ENCODE measurements around the gene ARFGAP2.

Gene ARFGAP2

DNA sequence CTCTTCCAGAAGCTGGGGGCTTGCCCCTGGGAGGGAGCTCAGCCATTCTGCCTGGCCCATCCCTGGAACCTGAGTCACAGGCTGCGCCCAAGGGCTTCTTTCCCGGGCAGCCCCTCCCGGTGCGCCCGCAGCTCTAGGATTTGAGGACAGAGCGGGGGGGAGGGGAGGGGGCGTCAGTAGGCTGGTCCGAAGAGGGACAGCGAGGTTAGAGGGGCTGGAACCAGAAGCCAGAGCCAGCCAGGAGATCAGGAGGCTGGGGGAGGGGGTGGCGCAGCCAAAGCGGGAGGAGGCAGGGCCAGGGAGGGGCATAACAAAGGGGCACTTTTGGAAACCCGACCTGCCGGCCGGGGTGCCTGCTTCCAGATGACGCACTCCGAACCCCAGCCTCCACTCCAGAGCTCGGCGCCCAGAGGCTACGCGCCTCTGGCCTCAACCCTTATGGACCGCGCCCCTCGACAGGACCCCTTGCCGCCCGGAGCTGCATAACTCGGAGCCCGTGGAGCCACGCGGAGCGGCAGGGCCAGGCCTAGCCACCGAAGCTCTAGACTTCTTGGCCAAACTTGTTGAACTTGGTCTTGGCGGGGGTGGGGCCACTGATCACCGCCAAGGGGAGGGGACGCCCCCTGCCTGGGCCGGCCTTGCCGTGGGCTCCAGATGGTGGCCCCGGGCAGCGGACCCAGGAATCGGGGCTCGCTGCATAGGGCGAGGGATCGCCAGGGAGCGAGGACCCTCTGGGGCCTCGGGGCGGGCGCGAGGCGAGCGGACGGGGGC is 8.8 kb upstream of the ARFGAP2 start:
- Histone ChIP-seq H3K4me3 (peak overlapping the region; percentile 93), H3K9me3 (ENCODE audit: low read depth, low read length) (no peaks in the 10 kb centered on the region), H3K27ac (0 out of 2 replicates have a peak overlapping the region, but pooled peaks have one; percentile 54), H3K9ac (ENCODE audit: insufficient read length) (peak overlapping the region; percentile 84), H3K36me3 (ENCODE audit: insufficient read depth, low read length) (no peaks in the 10 kb centered on the region)
- TF ChIP-seq FOXP2 (optimal IDR thresholded peaks at IDR 0.05; ENCODE audit: control extremely low read depth, extremely low read length, insufficient read depth) = no peak
- no peak; the same call in 1 of the 2 replicates for TF ChIP-seq POLR2AphosphoS5 (IDR thresholded peaks at IDR 0.05; ENCODE audit: borderline replicate concordance, low read depth, low read length)
- TF ChIP-seq EZH2 (IDR thresholded peaks at IDR 0.05) = no peak
- DNase-seq (ENCODE audit: low read depth, low spot score) = no peak

DNA sequence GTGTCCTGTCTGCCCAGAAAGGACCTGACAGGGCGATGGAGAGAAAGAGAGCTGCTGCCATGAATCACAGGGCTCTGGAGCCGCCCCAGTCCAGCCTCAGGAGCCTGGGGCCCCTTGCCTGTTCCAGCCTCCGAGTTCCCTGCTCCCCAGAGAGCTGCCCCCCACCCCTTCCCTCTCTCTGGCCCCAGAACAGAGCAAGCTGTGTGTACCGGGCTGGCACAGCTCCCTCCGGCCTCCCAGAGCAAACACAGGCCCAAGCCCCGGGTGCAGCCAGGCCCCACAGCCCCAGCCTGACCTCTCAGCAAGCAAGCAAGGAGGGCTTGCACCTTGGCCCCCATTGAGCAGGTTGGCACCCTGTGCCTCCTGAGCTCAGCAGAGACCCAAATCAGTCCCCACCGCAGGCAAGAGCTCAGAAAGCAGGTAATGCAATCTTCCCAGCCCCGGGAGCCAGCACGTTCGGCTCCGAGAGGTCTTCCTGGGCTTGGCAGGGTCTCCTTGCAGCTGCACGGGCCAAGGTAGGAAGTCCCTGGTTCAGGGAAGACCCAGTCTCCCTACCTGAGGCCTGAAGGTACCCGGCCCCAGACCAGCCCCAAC is 8.1 kb upstream of the ARFGAP2 start:
- Histone ChIP-seq H3K9ac (ENCODE audit: insufficient read length) (no peak overlapping the region), H3K36me3 (ENCODE audit: insufficient read depth, low read length) (no peaks in the 10 kb centered on the region), H3K4me3 (peak overlapping the region; percentile 93), H3K9me3 (ENCODE audit: low read depth, low read length) (no peaks in the 10 kb centered on the region), H3K27ac (no peak overlapping the region)
- DNase-seq (ENCODE audit: low read depth, low spot score) = no peak
- TF ChIP-seq POLR2AphosphoS5 (IDR thresholded peaks at IDR 0.05; ENCODE audit: borderline replicate concordance, low read depth, low read length) = no peak
- no peak for TF ChIP-seq EZH2 (IDR thresholded peaks at IDR 0.05)
- no peak for TF ChIP-seq FOXP2 (optimal IDR thresholded peaks at IDR 0.05; ENCODE audit: control extremely low read depth, extremely low read length, insufficient read depth)

DNA sequence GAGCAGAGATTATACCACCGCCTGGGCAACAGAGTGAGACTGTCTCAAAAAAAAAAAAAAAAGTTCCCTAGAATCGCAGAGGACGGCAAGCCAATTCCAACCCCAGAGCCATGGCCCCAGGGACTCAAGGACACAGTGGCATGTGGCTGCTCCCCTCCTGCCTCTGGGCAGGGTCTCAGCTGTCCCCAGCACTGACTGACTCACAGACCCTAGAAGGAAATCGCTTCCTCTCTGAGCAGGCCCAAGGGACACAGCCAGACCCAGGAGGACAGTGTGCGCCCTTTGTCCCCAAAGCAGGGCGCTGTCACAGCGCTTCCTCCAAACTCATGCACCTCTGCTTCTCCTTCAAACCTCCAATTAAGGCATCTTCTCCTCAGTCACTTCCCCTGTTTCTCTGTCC is 7.3 kb upstream of the ARFGAP2 start:
- H3K9me3 ChIP-seq (ENCODE audit: low read depth, low read length) = no peaks in the 10 kb centered on the region
- TF ChIP-seq POLR2AphosphoS5 (IDR thresholded peaks at IDR 0.05; ENCODE audit: borderline replicate concordance, low read depth, low read length) (no peak), FOXP2 (optimal IDR thresholded peaks at IDR 0.05; ENCODE audit: control extremely low read depth, extremely low read length, insufficient read depth) (no peak), EZH2 (IDR thresholded peaks at IDR 0.05) (no peak)
- H3K4me3 ChIP-seq = no peak overlapping the region
- H3K36me3 ChIP-seq (ENCODE audit: insufficient read depth, low read length) = no peaks in the 10 kb centered on the region
- H3K27ac ChIP-seq = no peak overlapping the region
- H3K9ac ChIP-seq (ENCODE audit: insufficient read length) = no peak overlapping the region
- no peak for DNase-seq (ENCODE audit: low read depth, low spot score)

DNA sequence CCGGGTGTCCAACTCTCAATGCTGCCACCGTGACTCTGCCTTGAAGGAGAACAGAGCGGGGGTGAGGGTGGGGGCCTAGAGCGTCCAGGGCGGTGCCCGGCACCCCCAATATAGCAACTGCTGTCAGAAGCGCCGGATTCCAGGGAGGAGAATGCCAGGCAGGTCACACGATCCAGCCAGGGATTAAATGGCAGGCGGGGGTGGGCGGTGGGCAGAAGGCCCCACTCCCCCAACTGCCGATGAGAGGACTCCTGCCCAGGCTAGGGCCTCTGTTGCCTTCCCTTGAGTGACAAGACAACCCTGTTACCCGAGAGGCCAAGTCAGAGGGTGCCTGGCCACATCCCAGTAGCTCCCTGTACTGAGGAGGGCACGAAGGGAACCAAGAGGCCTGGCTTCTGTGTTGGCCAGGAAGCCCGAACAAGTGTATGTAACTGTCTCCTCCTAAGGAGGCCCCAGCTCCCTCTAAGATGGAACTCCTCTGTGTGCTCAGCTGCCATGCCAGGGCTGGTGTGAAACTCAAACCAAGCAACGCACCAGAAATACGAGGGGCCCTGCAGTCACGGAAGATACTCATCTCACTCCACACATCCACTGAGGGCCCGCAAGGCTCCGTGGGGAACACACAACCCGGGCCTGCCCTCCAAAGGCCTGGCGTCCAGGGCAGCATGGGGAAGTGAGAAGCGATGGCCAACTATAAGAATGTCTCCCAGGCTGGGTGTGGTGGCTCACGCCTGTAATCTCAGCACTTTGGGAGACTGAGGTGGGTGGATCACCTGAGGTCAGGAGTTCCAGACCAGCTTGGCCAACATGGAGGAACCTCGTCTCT is 6.6 kb upstream of the ARFGAP2 start:
- Histone ChIP-seq H3K4me3 (no peak overlapping the region), H3K9me3 (ENCODE audit: low read depth, low read length) (no peaks in the 10 kb centered on the region), H3K9ac (ENCODE audit: insufficient read length) (no peak overlapping the region), H3K36me3 (ENCODE audit: insufficient read depth, low read length) (no peaks in the 10 kb centered on the region), H3K27ac (no peak overlapping the region)
- DNase-seq (ENCODE audit: low read depth, low spot score) = no peak
- TF ChIP-seq EZH2 (IDR thresholded peaks at IDR 0.05) = no peak

DNA sequence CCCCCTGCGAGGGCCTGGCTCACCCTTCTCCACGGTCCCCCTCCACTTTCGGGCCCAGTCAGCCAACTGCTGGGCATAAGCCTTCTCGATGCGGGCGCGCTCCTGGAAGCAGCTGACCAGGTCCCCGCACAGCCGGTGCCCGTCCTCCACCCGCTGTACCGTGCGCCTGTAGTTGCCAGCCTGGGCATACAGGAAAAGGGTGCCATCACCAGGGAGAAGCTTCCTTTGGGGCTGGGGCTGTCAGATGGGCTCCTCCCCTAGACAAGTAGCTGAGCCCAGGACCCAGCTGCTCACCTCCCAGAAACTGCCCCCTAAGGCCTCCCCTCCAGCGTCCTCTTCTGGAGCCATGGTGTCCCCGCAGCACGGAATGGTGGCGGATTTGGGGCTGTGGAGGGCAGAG is 5.7 kb upstream of the ARFGAP2 start:
- TF ChIP-seq POLR2AphosphoS5 (IDR thresholded peaks at IDR 0.05; ENCODE audit: borderline replicate concordance, low read depth, low read length) (no peak), EZH2 (IDR thresholded peaks at IDR 0.05) (no peak), FOXP2 (optimal IDR thresholded peaks at IDR 0.05; ENCODE audit: control extremely low read depth, extremely low read length, insufficient read depth) (no peak)
- Histone ChIP-seq H3K36me3 (ENCODE audit: insufficient read depth, low read length) (no peaks in the 10 kb centered on the region), H3K9ac (ENCODE audit: insufficient read length) (no peak overlapping the region), H3K27ac (no peak overlapping the region), H3K4me3 (no peak overlapping the region), H3K9me3 (ENCODE audit: low read depth, low read length) (no peaks in the 10 kb centered on the region)
- no peak for DNase-seq (ENCODE audit: low read depth, low spot score)

DNA sequence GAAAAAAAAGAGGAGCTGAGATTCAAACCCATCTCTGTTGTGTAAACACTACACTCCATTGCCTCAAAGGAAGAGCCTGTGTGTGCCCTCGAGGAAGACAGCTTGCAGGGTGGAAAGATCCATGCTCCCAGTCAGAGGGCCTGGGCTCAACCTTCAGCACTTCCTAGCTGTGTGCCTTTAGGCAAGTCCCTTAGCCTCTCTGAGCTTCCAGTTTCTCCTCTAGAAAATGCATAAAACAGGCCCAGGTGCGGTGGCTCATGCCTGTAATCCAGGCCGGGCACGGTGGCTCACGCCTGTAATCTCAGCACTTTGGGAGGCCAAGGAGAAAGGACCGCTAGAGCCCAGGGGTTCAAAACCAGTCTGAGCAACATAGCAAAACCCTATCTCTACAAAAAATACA is 4.6 kb upstream of the ARFGAP2 start:
- DNase-seq (ENCODE audit: low read depth, low spot score) = no peak
- H3K4me3 ChIP-seq = no peak overlapping the region

DNA sequence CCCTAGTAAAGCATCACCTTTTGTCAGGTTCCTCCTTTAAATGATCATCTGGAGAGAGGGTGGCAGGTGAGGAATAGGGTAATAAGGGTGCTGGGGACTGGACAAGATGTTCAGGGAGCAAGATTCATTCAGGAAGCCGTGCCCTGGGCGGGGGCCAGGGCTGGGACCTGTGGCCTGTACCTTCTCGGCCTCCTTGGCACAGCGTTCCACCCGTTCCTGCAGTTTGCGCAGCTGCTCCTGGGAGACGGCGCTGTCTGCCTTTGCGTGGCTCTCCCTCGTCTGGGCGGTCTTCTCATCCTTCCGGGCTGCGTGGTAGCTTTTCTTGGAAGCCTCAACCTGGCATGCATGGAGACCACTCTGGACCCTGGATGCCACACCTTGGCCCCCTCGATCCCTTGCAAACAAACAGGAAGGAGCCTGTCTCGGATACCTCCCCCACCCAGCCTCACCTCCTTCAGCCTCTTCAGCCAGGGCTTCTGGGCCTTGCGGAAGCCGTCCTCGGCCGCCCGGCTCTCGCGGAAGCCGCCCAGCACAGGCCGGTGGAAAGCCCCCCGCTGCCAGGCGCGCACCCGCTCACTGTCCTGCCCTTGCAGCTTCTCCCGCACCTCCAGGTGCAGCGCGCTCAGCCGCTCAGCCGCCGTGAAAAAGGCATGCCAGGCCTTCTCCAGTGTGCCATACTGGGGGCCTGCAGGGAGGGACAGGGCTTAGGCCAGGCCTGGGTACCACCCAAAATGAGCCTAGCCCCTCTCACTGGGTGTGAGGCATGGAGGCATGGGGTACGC is 3.5 kb upstream of the ARFGAP2 start:
- H3K27ac ChIP-seq = no peak overlapping the region
- no peak for DNase-seq (ENCODE audit: low read depth, low spot score)
- H3K9ac ChIP-seq (ENCODE audit: insufficient read length) = no peak overlapping the region
- no peak overlapping the region for H3K4me3 ChIP-seq
- TF ChIP-seq EZH2 (IDR thresholded peaks at IDR 0.05) = no peak
- no peak for TF ChIP-seq POLR2AphosphoS5 (IDR thresholded peaks at IDR 0.05; ENCODE audit: borderline replicate concordance, low read depth, low read length)
- no peak for TF ChIP-seq FOXP2 (optimal IDR thresholded peaks at IDR 0.05; ENCODE audit: control extremely low read depth, extremely low read length, insufficient read depth)
- no peaks in the 10 kb centered on the region for H3K9me3 ChIP-seq (ENCODE audit: low read depth, low read length)
- H3K36me3 ChIP-seq (ENCODE audit: insufficient read depth, low read length) = peaks cover 4% of the 10 kb centered on the region; the same call in 1 of the 2 replicates

More for the DNA sequence above, 4.6 kb upstream of the ARFGAP2 start:
- no peak for TF ChIP-seq POLR2AphosphoS5 (IDR thresholded peaks at IDR 0.05; ENCODE audit: borderline replicate concordance, low read depth, low read length)
- TF ChIP-seq EZH2 (IDR thresholded peaks at IDR 0.05) = no peak
- TF ChIP-seq FOXP2 (optimal IDR thresholded peaks at IDR 0.05; ENCODE audit: control extremely low read depth, extremely low read length, insufficient read depth) = no peak
- H3K36me3 ChIP-seq (ENCODE audit: insufficient read depth, low read length) = no peaks in the 10 kb centered on the region
- H3K9me3 ChIP-seq (ENCODE audit: low read depth, low read length) = no peaks in the 10 kb centered on the region
- no peak overlapping the region for H3K9ac ChIP-seq (ENCODE audit: insufficient read length)
- no peak overlapping the region for H3K27ac ChIP-seq

DNA sequence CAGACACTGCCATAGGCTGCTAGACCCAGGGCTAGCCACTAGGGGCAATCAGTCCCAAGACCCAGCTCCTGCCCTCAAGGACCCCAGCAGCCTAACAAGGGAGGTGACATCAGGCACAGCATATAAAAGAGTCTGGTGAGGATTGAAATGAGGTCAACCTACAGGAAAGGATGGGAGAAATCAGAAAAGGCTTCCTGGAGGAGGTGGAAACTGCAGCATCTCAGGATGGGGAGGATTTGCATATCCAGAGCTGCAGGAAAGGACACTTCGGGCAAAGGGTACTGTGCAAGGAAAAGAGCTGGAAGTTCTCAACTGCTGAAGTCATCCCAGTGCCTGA is 2.9 kb upstream of the ARFGAP2 start:
- no peak for TF ChIP-seq FOXP2 (optimal IDR thresholded peaks at IDR 0.05; ENCODE audit: control extremely low read depth, extremely low read length, insufficient read depth)
- no peak for TF ChIP-seq POLR2AphosphoS5 (IDR thresholded peaks at IDR 0.05; ENCODE audit: borderline replicate concordance, low read depth, low read length)
- H3K36me3 ChIP-seq (ENCODE audit: insufficient read depth, low read length) = peaks cover 10% of the 10 kb centered on the region; the same call in 1 of the 2 replicates
- no peak overlapping the region for H3K9ac ChIP-seq (ENCODE audit: insufficient read length)
- H3K27ac ChIP-seq = no peak overlapping the region
- no peak overlapping the region for H3K4me3 ChIP-seq
- H3K9me3 ChIP-seq (ENCODE audit: low read depth, low read length) = no peaks in the 10 kb centered on the region
- DNase-seq (ENCODE audit: low read depth, low spot score) = no peak
